Heart left ventricle (tissue), 13 donors: ENCODE data around the gene SMIM14.

ENCODE experiments used
- POLR2A ChIP-seq, 2 donors: fragments of 450-650 bp; IDR thresholded peaks; one replicate each; pipeline ENCODE4 v1.6.1; 2017; ENCODE audit warnings: antibody characterized with exemption in 2 of 2, mild to moderate bottlenecking in 2 of 2, moderate library complexity in 2 of 2
- TF ChIP-seq, protein P1 (sequence below), 12 donors: fragments of 200-600 bp; sonication (generic) in 4 of 12; IDR thresholded peaks; one replicate each; pipeline versions ENCODE4 v1.5.0 to v1.8.0; 2018 to 2022; ENCODE audit warnings: antibody characterized with exemption in 12 of 12, mild to moderate bottlenecking in 5 of 12
- donor health status: ischemic (EF 13 %, LVEDD 7.1; RV severe dilation, severe dysfunction).
- donor health status: DM: no; HTN: yes; CAD: no.
- donor health status: DM: no; HTN: no; CAD: no.
- donor health status: ischemic (EF 25% LVEDD 6.9; RV normal size, moderate dysfunction).
- donor health status: ischemic (EF 25% LVEDD 5.7; RV mildly dilated, moderate dysfunction).
- donor health status: ischemic (EF 35%, LVEDD 5.7; RV mildly dilated, moderate dysfunction).
- donor health status: nonischemic (EF 11% LVEDD 7.7; RV severe dilation, severe dysfunction).
- donor health status: DM: yes; HTN: yes; CAD: no.
- donor health status: PGD.
- donor health status: ischemic (EF 29% LVEDD 5.4; RV normal size, mild dysfunction).
- donor health status: nonischemic (EF 23%, LVEDD 6.1; RV moderate dilation, normal function).

DNA sequence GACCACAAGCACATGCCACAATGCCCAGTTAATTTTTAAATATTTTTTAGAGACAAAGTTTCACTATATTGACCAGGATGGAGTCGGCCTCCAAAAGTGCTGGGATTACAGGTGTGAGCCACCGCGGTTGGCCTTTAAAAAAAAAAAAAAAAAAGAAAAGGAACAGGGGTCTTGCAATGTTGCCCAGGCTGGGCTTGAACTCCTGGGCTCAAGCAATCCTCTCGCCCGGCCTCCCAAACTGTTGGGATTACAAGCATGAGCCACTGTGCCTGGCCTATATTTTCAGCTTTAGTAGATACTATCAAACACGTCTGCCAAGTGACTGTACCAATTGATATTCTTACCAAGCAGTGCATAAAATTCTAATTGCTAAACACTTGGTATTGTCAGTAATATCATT lies 120.2 kb downstream of the SMIM14 start:
- no peak for TF ChIP-seq POLR2A (IDR thresholded peaks at IDR 0.05)
- TF ChIP-seq, protein P1, sequence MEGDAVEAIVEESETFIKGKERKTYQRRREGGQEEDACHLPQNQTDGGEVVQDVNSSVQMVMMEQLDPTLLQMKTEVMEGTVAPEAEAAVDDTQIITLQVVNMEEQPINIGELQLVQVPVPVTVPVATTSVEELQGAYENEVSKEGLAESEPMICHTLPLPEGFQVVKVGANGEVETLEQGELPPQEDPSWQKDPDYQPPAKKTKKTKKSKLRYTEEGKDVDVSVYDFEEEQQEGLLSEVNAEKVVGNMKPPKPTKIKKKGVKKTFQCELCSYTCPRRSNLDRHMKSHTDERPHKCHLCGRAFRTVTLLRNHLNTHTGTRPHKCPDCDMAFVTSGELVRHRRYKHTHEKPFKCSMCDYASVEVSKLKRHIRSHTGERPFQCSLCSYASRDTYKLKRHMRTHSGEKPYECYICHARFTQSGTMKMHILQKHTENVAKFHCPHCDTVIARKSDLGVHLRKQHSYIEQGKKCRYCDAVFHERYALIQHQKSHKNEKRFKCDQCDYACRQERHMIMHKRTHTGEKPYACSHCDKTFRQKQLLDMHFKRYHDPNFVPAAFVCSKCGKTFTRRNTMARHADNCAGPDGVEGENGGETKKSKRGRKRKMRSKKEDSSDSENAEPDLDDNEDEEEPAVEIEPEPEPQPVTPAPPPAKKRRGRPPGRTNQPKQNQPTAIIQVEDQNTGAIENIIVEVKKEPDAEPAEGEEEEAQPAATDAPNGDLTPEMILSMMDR (IDR thresholded peaks at IDR 0.05) = no peak
